NCI-H1694 (cell line): ENCODE data around the gene DNAJB9.
A peak's percentile ranks its signal among the peaks of the same experiment; 100 is the strongest.

Experiments
- DNase-seq: peaks from one replicate; lab custom pipeline; 2025; lab: John Stamatoyannopoulos, UW

DNAJB9 gene

GRCh38 chr7:108568801-108569380 lies 783 bp upstream of the DNAJB9 start:
- peak; percentile 27 for DNase-seq

GRCh38 chr7:108570146-108570755 lies 577 bp downstream of the DNAJB9 start:
- DNase-seq: peak; percentile 3

GRCh38 chr7:108572480-108572879 lies 2.8 kb downstream of the DNAJB9 start:
- no peak for DNase-seq

- no peak for DNase-seq
These were observed 5.5 kb downstream of the DNAJB9 start for GRCh38 chr7:108575156-108575555.

GRCh38 chr7:108576116-108576515 lies 6.4 kb downstream of the DNAJB9 start:
- DNase-seq: no peak

GRCh38 chr7:108578937-108579336 lies 9.3 kb downstream of the DNAJB9 start:
- DNase-seq: no peak

- no peak for DNase-seq
These were observed 10.6 kb downstream of the DNAJB9 start for GRCh38 chr7:108580298-108580697.

GRCh38 chr7:108581655-108582491 lies 12.2 kb downstream of the DNAJB9 start:
- DNase-seq: no peak

GRCh38 chr7:108584211-108584610 lies 14.5 kb downstream of the DNAJB9 start:
- DNase-seq: no peak

- DNase-seq: no peak
These were observed 16.2 kb downstream of the DNAJB9 start for GRCh38 chr7:108585843-108586242.

GRCh38 chr7:108586274-108586710 lies 16.6 kb downstream of the DNAJB9 start:
- no peak for DNase-seq

GRCh38 chr7:108589199-108589598 lies 19.5 kb downstream of the DNAJB9 start:
- no peak for DNase-seq

GRCh38 chr7:108589874-108590273 lies 20.2 kb downstream of the DNAJB9 start:
- no peak for DNase-seq

GRCh38 chr7:108590606-108591005 lies 20.9 kb downstream of the DNAJB9 start:
- no peak for DNase-seq

GRCh38 chr7:108592646-108593201 lies 23.1 kb downstream of the DNAJB9 start:
- DNase-seq: peak; percentile 97

- no peak for DNase-seq
These were observed 26.9 kb downstream of the DNAJB9 start for GRCh38 chr7:108596560-108596959.

- DNase-seq: peak; percentile 90
These were observed 28.5 kb downstream of the DNAJB9 start for GRCh38 chr7:108598153-108598552.

GRCh38 chr7:108598914-108599580 lies 29.4 kb downstream of the DNAJB9 start:
- DNase-seq: peak; percentile 92

GRCh38 chr7:108600399-108600798 lies 30.7 kb downstream of the DNAJB9 start:
- no peak for DNase-seq

- peak; percentile 57 for DNase-seq
These were observed 34.1 kb downstream of the DNAJB9 start for GRCh38 chr7:108603656-108604306.

GRCh38 chr7:108604307-108605077 lies 34.8 kb downstream of the DNAJB9 start:
- peak; percentile 65 for DNase-seq
